HG03378 (cell line): ENCODE data around the gene ZNF630.
A peak's percentile ranks its signal among the peaks of the same experiment; 100 is the strongest.
"Not testable (repeated sequence)": the region's sequence is repeated elsewhere in the genome, so short reads cannot be mapped to it uniquely, and the experiment has no call there.

ENCODE experiments used
- ATAC-seq: cut with Tn5 transposase; IDR thresholded peaks from one replicate; pipeline ENCODE4 v1.9.1; 2021; ENCODE audit warnings: mild to moderate bottlenecking, moderate library complexity; ENCODE audit not compliant: unreplicated experiment

The ZNF630 gene

DNA sequence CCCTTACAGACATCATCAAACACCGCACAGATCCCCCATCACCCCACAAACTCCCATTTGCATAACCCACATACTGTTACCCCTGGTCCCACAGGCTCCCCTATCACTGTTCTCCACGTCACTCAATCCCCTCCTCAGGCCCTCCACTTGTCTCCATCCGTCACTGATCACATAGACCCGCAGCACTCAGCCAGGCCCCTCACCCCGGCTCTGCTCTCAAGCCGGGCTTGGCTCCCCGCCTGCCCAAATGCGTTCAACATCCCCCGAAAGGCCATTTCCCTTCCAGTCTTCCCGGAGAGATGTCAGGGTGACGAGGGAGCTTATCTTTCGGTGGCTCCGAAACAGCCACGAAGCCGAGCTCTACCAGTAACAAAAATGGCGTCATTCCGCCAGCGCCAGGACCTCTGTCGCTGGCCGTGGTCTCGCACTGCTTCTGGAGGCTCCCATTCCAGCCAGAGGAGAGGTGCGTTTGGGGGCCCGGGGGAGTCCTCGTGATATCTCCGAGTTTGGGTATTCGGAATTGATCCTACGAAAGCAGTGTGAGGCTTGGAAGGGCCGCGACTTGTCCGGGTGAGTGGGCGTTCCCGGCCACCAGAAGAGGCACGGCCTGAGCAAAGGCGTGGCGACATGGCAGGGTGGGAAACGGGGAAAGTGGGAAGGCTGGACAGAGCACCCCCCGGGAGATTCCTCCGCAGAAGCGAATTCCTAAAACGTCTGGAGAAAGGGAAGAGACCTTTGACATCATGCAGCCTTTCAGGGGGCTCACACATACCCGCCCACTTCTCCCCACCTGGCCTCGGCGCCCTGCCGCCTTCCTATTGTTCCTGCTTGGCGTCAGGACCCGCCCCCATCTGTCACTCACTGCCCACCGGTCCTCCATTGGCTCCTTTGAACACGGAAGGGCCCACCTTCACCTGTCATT lies at the start of gene ZNF630:
ZNF630 (minus strand) TSS at position 577 of the 922 bp plus-strand sequence. CDS start 4,754 bp downstream, outside the sequence.
- peak; percentile 61 for ATAC-seq

DNA sequence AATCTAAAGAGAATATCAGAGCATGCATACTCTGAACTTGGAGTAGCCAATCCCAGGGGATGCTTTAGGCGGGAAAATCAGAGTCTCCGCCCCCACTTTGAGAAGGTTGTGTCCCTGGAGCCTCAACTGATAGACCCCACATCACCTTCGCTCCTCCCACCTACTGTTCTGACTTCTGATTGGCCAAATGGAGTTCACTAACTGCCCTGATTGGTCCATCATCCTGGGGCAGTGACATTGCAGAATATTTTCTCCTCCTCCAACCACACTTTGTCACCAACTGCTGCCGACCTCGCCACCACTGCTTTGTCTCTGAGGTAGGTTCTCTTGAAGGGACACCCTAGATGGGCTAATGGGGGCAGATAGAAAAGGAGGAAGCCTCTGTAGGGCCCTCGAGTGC lies 36.3 kb upstream of the ZNF630 start:
- ATAC-seq: no peak

DNA sequence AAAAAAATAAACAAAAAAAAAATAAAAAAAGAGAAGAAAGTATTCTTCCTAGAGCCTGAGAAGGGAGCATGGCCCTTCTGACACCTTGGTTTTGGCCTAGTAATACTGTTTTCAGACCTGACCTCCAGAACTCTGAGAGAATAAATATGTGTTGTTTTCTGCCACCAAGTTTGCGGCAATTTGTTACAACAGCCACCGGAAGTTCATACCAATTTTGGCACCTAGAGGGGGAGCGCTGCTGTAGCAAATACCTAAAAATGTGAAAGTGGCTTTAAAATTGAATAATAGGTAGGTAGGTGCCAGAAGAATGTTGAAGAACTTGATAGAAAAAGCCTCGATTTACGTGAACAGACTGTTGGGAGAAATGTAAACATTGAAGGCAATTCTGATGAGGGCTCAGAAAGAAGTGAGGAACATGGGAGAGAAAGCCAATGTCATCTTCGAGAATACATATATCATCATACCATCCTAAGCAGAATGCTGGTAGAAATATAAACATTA lies 31.5 kb upstream of the ZNF630 start:
- no peak for ATAC-seq

DNA sequence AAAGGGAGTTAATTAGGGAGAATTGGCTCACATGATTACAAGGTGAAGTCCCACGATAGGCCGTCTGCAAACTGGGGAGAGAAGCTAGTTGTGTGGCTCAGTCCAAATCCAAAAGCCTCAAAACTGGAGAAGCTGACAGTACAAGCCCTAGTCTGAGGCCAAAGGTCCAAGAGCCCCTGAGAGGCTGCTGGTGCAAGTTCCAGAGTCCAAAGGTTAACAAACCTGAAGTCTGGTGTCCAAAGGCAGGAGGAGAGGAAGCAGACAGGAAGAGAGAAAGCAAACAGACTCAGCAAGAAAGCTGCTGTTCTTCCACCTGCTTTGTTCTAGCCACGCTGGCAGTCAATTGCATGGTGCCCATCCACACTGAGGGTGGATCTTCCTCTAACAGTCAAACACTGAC lies 30.0 kb upstream of the ZNF630 start:
- no peak for ATAC-seq

DNA sequence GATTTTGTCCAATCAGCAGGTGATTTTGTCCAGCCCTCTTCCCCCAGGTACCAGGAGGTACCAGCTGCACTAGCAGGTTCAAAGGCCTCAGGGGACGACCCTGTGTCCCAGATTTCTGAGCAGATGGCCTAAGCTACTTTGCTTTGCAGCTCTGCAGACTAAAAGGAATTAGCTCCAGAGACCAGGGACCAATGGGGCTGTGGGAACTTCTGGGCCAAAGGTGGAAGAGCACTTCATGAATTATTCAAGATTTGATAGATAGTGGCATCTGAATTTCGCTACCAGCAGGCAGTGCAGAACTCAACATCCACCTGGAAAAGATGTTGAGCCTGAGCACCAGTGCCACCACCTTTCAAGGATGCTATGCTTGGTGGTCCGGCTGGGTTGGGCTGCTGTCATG lies 21.1 kb upstream of the ZNF630 start:
- ATAC-seq: not testable (repeated sequence)

DNA sequence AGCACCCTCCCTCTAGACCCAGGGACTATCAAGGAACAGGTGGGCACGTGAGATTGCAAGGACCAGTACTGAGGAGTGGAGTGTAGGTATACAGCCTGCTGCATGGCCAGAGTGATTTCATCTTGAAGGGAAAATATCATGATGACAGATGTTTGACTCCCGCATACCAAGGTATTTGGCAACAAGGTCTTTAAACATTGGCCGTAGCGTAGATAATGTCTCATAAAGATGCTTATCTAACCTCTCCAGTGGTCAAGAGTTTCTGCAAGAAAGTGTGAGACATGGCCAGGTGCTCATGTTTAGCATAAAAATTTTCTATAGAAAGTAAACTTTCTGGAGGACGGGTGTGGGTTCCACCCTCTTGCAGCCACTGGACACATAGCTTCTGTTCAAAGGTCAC lies 18.7 kb upstream of the ZNF630 start:
- no peak for ATAC-seq

DNA sequence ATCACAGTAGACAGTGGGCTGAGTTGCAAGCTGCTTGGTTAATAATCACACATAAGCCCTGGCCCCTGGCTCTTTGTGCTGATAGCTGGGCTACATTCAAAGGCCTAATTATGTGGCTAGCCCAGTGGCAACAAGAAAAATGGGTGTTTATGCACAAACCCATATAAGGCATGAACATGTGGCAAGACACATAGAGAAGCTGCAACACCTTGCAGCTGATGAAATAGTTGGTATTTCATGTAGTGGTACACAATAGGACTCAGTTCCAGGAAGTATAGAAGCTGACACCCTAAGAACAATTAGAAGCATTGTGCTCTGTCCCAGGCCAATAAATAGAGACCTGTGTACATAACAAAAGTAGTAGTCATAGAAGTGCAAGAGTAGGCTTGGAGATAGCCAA lies 14.6 kb upstream of the ZNF630 start:
- ATAC-seq: no peak

DNA sequence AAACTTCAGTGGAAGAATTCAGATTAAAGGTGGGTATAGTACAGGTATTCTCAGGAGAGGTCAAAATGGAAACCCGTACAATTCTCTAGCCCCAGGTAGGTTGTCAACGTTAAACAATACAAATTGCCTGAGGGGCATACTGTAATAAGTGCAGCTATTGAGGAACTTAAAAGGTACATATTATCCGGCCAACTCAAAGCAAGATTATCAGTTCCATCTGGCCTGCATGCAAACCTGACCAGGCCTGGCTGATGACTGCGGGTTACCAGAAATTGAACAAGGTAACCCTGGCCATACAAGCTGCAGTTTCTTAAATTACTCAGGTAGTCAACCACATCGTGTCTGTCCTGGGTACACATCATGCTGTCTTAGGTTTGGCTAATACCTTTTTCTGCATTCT lies 12.3 kb upstream of the ZNF630 start:
- ATAC-seq: no peak

DNA sequence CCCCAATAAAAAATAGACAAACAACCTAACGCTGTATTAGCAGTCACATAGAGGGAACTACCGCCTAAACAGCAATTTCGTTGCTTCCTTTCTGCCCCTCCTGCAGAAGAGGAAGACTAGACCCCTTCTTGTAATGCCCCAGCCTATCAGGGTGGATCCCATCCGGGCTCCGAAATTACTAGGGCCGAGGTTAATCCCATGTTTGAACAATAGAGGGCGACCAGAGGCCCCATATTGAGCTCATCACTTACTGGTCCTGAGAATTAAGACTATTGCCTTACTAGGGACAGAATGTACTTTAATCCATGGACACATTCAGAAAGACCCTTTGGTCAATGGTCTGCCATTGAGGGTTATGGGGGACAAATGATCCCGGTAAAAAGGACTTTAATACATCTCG lies 11.8 kb upstream of the ZNF630 start:
- ATAC-seq: no peak

DNA sequence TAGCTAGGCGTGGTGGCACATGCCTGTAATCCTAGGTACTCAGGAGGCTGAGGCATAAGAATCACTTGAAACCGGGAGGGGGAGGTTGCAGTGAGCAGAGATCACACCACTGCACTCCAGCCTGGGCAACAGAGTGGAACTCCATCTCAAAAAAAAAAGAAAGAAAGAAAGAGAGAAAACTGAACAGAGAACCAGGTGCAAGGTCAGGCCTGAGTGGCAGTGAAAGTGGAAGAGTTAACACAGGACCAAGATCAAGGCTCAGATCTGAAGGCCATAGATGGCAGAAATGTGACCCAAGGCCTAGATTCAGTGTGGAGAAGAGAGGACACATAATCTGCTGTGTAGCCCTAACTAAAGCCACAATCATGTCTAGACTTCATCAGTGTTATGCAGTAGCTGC lies 4.9 kb upstream of the ZNF630 start:
- ATAC-seq: no peak

DNA sequence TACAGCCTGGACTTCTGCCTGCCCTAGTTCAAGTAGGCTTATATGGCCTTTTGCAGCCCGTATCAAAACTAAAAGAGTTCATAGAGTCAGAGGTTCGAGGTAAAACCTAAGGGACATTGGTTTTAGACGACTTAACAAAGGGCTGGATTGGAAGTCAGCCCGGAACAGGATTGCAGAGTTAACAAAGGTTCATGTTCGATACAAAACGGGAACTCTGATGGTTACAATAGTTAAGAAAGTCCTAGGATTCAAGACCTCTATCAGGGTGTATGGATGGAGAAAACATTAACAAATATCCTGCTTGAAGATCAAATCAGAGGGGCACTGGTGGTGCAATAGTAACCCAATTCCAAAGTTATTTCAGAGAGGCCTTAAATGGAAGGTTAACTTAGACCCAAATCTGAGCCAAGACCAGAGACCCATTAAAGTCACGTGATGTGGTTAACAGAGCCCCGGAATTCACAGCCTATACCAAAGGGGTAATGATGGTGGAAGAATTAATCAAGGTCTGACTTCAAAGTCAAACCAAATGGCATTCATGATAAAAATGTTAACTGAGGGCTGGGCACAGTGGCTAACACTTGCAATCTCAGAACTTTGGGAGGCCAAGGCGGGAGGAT lies 656 bp upstream of the ZNF630 start:
- no peak for ATAC-seq

DNA sequence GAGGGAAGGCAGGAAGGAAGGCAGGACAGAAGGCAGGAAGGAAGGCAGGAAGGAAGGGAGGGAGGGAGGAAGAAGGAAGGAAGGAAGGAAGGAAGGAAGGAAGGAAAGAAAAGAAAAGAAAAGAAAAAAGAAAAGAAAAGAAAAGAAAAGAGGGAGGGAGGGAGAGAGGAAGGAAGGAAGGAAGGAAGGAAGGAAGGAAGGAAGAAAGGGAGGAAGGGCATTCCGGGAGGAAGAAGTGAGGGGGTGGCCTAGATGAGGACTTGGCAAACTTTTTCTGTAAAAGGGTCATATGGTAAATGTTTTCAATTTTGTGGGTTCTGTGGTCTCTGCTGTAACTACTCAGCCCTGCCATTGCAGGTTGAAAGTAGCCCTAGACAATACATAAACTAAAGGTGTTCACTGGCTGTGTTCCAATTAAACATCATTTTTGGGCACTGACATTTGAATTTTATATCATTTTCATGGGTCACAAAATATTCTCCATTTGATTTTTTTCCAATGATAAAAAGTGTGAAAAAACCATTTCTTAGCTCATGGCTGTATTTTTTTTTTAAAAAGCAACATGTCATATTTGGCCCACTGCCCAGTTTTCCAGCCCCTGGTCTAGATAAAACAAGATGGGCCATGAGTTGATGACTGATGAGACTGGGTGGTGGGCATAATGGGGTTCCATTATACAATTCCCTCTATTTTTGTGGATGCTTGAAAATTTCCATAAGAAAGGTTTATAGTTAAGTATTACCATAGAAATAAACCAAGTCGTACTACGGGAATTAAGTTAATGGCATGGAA lies 3.1 kb downstream of the ZNF630 start:
- ATAC-seq: no peak

DNA sequence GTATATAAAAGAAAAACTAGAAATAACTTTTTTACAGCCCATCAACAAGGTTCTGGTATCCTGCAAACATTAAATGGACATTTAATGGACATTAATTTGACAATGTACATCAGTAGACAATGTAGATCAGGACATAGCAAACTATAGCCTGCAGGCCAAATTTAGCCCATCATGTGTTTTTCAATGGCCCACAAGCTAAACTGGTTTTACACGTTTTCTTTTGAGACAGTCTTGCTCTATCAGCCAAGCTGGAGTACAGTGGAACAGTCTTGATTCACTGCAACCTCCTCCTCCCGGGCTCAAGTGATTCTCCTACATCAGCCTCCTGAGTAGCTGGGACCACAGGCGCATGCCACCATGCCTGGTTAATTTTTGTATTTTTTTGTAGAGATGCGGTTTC lies 7.2 kb downstream of the ZNF630 start:
- ATAC-seq: no peak

DNA sequence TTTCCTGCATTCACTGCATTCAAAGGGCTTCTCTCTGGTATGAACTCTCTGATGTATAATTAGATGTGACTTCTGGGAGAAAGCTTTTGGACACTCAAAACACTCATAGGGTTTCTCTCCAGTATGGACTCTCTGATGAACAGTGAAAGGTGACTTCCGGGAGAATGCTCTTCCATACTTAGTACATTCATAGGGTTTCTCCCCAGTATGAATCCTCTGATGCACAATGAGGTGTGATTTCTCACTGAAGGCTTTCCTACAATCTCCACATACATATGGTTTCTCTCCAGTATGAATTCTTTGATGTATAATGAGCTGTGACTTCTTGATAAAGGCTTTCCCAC lies 12.2 kb downstream of the ZNF630 start:
- ATAC-seq: no peak

DNA sequence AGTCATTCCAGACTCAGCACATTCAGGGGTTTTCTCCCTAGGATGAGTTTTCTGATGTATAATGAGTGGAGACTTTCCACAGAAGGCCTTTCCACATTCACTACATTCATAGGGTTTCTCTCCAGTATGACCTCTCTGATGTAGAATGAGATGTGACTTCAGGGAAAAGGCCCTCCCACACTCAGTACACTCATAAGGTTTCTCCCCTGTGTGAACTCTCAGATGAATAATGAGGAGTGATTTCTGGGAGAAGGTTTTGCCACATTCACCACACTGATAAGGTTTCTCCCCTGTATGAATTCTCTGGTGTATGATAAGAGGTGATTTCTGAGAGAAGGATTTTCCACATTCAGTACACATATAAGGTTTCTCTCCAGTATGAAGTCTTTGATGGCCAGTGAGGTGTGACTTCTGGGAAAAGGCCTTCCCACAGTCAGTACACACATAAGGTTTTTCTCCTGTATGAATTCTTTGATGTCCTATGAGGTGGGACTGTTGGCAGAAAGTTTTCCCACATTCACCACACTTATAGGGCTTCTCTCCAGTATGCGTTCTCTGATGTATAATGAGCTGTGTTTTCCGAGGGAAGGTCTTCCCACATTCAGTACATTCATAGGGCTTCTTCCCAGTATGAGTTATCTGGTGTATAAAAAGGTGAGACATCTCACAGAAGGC lies 12.7 kb downstream of the ZNF630 start:
- no peak for ATAC-seq

DNA sequence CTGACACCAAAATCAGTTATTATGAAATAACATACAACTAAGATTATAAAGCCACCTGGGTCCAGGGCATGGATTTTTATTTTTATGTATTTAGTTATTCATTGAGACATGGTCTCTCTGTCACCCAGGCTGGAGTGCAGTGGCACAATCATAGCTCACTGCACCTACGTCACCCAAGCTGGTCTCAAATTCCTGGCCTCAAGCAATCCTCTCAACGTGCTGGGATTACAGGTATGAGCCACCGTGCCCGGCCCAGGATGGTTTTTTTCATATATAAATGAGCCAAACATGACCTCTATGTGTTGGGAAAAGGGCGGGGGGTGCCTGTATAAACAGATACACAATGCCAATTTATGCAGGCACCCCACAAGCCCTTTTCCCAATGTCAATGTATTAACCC lies 24.6 kb downstream of the ZNF630 start:
- ATAC-seq: no peak

DNA sequence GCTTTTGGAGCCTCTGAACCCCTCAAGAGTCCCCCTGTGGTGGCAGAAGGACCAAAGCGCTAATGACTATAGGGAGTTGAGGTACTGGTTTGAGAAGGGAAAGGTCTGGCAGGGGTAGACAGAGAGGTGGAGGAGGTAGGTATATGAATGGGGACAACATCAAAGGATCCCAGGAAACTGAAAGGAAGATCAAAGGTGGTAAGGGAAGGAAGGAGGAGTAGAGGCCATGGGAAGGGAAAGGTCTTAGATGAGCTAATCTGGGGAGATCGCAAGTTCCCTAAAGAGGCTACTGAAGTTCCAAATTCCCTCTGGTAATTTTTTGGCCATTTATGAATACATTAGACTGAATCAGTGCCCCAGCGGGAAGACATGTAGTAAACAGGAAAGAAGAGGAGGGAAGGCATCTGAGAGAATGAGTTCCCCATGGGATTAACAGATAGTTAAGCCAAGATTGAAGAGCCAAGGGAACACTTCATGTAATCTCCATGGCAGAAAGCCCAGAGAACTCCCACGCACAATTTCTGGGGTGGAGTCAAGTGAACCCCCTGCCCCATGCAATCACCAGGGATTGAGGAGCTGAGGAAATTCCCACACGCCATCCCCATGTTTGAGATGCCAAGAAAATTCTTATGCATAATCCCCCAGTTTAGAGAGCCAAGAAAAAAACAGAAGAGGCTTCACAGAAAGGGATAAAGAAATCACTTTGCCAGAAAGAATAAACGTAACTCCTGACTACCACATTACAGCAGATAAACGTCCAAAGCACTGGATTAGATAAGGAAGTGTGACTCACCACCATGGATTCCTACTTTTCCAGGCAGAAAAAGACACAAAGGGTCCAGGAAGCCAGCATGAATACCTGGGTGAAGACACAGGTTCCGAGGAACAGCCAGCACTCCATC lies 25.8 kb downstream of the ZNF630 start:
- no peak for ATAC-seq

DNA sequence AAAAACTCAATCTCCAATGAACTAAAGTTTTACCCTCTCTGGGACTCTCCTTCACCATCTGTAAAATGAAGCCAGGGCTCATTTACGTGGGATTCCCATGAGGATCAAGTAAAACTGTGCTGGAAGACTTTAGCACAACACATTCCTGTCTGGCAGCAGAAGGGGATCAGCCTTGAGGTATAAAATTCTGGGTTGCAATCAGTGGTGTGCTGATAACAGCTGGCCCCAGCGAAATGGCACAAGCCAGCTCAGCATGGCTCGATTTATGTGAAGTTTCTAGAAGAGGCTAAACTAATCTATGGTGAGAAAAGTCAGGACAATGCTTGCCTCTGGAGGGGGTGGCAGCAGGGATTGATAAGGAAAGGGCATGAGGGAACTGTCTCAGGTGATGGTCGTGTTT lies 28.4 kb downstream of the ZNF630 start:
- ATAC-seq: no peak

DNA sequence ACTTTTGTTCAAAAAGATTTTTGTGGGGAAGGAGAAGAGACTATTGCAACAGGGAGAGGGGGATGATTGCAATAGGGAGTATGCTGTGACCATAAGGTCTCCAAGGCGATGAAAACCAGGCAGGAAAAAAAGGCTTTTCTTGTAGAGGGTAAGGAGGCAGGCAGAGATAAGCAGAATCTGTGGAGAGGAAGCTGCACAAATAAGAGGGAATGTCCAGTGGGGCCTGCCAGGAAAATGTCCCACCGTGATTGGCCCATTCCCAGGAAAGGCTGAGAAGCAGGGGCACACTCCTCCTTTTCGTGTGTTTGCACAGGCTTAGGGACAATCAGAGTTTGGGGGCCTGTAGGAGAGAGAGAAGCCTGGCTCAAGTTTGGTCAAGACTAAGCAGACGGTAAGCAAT lies 35.5 kb downstream of the ZNF630 start:
- no peak for ATAC-seq

DNA sequence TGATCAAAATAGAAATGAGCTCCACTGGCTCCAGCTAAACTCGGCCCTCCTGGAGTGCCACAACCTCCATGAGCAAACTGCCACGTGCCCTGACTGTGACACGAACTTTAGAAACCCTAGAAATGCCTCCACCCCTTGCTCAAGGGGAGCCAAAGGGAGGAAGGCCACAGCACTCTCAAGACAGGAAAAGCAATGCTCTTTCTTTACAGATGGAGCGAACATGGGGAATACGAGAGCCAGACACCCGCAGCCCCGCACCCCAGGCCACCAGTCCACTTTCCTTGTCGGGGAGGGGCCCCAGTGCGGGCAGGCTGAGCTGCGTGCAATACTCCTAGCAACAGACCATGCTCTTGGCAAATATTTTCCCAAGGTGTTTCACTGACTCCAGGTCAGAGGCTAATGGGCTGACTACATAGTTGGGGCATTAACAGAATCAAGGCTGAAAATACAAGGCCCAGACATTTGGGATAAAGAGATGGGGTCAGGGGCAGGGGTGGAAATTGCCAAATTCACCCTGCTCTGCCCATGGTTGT lies 40.7 kb downstream of the ZNF630 start:
- ATAC-seq: not testable (repeated sequence)
